A673 (cell line): ENCODE results near the gene SETD3.

Experiments
- EZH2 ChIP-seq: fragments of 200-600 bp; sonication (generic); IDR thresholded peaks from 2 replicates; pipeline ENCODE4 v1.6.1; 2017; ENCODE audit warnings: borderline replicate concordance, low read depth, mild to moderate bottlenecking, mixed read lengths, antibody characterized with exemption, low read length; ENCODE audit not compliant: poor library complexity, severe bottlenecking
- TF ChIP-seq, protein P1 (sequence below): fragments of 300-800, 200-600 bp; sonication (generic); conservative IDR thresholded peaks from 2 replicates; pipeline ENCODE4 v1.5.1; 2017; ENCODE audit warnings: low read depth, mild to moderate bottlenecking, antibody characterized with exemption, low read length, moderate library complexity, mixed read lengths

DNA sequence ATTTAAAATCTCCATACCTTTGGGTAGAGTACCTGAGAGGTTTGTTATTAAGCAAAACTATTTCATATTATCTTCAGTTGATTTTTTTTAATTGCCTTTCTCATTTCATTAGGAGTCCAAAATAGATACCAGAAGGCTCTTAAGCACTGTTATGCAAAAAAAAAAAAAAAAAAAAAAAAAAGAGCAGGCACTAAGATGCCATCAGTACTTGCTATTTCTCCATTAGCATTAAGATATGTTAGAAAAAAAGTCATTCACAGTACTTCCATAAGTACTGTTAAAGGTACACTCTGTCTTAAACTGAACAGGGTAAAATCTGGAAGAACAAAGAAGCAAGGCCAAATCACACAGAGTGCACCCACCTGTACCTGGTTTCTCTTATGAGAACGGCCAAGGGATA is 57.2 kb downstream of the SETD3 start:
- TF ChIP-seq, protein P1, sequence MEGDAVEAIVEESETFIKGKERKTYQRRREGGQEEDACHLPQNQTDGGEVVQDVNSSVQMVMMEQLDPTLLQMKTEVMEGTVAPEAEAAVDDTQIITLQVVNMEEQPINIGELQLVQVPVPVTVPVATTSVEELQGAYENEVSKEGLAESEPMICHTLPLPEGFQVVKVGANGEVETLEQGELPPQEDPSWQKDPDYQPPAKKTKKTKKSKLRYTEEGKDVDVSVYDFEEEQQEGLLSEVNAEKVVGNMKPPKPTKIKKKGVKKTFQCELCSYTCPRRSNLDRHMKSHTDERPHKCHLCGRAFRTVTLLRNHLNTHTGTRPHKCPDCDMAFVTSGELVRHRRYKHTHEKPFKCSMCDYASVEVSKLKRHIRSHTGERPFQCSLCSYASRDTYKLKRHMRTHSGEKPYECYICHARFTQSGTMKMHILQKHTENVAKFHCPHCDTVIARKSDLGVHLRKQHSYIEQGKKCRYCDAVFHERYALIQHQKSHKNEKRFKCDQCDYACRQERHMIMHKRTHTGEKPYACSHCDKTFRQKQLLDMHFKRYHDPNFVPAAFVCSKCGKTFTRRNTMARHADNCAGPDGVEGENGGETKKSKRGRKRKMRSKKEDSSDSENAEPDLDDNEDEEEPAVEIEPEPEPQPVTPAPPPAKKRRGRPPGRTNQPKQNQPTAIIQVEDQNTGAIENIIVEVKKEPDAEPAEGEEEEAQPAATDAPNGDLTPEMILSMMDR: no peak
- no peak for TF ChIP-seq EZH2
